Stimulated activated CD8-positive, alpha-beta memory T cell treated with anti-CD3 and anti-CD28 coated beads, Interleukin-4, amount 100 ng/mL, for 24 hours (primary cell): Measurements from ENCODE around the gene CNDP2.
"Not testable (repeated sequence)": the region's sequence is repeated elsewhere in the genome, so short reads cannot be mapped to it uniquely, and the experiment has no call there.

Experiments
- DNase-seq: peaks from one replicate; pipeline ENCODE4 v3.0.0-alpha.2; 2020; ENCODE audit warnings: low read depth

Gene CNDP2

DNA sequence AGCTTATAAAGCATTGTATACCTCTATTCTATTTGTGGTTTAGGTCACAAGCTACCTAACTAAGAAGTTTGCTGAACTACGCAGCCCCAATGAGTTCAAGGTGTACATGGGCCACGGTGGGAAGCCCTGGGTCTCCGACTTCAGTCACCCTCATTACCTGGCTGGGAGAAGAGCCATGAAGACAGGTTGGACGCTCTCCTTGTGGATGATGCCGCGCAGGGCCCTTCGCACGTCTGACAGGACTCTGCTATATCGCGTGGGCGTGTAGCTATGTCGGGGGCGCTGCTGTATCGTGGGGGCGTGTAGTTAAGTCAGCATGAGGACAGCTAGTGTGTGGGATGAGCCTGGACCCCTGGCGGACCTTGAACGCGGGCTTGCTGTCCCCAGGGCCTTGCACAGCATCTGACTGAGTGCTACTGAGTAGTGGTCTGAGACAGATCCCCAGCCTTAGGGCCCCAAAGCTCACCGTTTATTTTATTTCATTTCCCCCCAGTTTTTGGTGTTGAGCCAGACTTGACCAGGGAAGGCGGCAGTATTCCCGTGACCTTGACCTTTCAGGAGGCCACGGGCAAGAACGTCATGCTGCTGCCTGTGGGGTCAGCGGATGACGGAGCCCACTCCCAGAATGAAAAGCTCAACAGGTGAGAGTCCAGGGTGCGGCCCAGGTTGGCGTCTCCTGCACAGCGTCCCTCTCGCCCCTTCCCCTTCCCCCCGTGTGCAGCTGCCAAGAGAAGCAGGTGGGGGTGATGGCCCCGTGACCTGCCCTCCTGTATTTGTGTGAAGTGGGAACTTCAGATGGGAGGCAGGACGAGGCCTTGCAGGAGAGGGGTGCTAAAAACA lies 22.5 kb downstream of the CNDP2 start:
- no peak for DNase-seq

DNA sequence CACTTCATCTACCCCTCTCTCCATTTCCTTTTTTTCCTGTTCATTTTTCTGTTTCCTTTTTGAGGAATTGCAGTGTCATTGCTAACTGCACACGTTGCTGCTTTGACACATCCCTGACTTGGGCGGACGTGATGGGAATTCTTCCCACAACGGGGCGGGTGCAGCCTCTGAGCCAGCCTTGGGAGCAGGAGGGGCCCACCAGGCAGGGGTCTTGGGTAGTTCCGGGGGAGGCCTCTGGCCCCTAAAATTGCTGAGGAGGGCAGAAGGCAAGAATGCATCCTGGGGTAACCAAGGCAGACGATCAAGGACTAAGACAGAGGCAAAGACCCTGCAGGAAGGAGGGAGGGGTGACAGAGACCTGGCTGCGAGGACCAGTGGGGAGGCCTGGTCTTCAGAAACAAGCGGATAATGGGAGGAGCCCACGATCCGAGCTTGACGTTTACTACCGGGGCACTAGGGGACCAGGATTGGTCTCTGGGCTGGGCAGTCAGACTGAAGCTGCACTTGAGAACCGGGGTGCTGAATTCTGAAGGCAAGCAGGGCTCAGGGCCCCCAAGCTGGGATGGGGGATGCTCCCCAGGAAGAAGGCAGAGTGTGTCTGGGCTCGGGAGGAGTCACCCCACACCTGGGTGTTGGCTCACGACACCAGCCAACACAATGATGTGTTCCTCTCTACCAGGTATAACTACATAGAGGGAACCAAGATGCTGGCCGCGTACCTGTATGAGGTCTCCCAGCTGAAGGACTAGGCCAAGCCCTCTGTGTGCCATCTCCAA lies 23.3 kb downstream of the CNDP2 start:
- no peak for DNase-seq

DNA sequence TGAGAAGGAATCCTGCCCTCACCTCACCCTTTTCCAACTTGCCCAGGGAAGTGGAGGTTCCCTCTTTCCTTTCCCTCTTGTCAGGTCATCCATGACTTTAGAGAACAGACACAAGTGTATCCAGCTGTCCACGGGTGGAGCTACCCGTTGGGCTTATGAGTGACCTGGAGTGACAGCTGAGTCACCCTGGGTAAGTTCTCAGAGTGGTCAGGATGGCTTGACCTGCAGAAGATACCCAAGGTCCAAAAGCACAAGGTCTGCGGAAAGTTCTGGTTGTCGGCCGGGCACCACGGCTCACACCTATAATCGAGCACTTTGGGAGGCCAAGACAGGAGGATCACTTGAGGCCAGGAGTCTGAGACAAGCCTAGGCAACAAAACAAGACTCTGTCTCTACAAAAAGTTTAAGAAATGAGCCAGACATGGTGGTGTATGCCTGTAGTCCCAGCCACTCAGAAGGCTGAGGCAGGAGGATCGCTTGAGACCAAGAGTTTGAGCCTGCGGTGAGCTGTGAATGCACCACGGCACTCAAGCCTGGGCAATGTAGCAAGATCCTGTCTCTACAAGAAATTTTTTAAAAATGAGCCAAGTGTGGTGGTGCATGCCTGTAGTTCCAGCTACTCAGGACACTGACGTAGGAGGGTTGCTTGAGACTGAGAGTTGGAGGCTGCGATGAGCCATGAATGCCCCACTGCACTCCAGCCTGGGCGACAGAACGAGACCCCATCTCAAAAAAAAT lies 24.1 kb downstream of the CNDP2 start:
- no peak for DNase-seq

DNA sequence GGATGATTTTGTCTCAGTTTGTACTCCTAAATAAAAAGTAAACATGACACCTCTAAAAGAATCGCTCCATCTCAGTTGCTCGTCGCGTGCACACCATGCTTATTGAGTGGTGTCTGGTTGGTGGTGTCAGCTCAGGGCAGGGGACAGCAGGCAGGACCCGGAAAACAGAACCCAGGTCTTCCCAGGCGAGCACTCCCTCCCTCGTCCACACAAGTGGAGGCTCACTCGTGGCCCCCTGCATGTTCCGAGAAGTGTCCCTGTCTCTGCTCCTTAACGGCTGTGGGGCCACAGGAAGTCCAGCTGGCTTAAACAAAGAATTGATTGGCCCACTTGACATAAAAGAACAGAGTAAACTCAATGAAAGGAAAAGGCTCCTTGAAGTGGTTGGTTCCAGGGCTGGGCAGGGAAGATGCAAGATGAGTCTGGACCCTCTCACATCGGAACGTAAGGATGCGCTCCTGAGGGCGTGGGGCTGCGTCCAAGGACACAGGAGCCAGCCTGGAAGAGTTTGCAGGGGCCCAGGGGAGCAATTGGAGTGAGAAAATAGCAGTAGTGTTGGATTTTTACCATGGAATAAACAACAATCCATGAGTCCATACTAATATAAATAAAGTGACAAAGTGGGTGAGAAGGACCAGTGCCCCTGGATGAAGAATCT lies 25.0 kb downstream of the CNDP2 start:
- no peak for DNase-seq

DNA sequence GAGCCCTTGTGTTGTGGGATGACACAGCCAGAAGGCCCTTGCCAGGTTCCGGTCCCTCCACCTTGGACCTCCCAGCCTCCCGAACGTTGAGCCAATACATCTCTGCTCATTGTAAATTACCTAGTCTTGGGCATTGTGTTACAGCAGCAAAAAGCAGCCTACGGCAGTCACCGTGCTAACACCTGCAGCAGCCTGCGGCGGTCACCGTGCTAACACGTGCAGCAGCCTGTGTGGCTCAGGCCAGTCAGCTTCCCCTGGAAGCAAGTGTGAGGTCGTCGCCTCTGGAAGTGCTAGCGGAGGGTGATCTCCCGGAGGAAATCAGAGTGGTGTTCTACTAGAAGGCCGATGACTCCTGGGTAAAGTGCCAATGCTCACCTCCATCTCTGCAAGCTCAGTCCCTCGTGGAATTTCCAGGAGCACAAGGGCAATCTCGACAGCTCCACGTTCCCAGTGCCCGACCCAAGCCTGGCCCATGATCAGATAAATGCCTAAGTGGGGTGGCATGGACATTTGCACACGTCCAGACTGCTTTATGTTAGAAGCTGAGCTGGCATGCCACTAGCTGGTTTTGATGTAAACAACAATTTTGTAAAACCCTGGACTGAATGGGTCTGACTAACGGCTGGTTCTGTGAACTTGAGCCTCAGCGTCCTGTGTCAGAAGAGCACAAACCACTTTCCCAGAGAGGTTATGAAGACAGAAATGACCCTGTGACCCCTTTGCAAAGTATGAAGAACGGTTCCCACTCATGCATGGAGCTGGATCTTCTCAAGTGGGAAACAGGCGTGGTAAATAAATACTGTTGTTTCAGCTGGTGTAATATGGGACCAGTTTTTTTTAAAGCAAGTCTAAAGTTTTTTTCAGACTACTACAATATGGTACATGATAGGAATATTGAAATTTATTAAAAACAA lies 26.7 kb downstream of the CNDP2 start:
- no peak for DNase-seq

DNA sequence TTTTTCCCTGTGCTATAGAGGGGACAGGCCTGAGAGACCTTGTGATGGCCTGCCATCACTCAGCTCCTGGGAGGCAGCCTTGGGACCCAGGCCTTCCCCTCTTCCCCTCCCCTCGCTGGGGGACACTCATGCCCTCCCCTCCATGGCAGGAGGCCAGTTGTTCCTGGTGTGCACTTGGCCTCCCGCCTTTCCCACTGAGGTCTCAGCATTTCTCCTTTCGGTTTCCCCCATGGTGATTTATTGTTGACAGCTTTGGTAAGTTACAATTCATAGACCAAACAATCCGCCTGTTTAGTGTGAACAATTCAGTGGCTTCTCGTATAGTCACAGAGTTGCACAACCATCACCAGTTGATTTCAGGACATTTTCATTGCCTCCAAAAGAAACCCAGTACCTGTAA lies 27.9 kb downstream of the CNDP2 start:
- no peak for DNase-seq

DNA sequence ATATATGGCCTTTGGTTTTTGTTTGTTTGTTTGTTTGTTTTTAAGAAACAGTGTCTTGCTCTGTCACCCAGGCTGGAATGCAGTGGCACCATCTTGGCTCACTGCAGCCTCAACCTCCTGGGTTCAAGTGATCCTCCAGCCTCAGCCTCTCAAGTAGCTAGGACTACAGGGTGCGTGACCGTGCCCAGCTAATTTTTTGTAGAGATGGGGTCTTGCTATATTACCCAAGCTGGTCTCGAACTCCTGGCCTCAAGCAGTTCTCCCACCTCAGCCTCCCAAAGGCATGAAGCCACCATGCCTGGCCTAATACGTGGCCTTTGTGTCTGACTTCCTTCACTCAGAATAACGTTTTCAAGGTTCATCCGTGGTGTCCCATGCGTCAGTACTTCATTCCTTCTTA lies 28.8 kb downstream of the CNDP2 start:
- not testable (repeated sequence) for DNase-seq

DNA sequence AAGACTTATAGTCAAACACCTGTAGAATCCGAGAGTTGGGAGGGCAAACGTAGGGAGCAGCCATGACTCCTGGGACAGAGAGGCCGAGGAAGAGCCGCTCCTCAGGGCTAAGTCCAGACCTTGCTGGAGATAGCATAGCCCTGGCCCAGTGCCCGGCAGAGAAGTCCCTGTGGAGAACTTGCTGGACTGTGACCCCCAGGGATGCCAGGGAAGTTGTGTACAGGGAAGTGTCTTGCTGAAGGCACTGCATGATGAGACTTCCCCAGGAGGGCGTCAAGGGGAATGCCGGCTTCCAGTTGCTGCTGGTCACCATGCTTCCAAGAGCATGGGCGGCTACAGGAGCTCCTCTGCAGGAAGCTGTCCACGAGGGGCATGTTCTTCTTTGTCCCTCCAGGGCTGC lies 29.6 kb downstream of the CNDP2 start:
- no peak for DNase-seq

DNA sequence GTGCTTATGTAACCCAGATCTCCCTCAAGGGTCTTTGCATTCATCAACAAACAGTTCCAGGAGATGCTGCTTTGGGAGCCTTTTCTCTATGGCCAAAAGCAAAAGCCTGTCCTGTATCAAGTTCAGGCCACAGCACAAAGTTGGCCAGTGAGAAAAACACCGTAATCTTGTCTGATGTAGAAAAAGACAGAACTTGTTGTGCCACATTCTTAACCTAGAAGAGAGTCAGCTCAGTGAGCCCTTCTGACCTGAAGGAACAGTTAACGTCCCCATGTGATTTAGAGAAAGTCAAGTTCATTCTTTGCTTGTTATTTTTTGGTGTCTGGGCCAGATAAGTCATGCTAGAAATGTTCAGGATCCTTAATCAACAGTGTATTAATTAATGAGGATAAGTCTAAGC lies 30.3 kb downstream of the CNDP2 start:
- no peak for DNase-seq

DNA sequence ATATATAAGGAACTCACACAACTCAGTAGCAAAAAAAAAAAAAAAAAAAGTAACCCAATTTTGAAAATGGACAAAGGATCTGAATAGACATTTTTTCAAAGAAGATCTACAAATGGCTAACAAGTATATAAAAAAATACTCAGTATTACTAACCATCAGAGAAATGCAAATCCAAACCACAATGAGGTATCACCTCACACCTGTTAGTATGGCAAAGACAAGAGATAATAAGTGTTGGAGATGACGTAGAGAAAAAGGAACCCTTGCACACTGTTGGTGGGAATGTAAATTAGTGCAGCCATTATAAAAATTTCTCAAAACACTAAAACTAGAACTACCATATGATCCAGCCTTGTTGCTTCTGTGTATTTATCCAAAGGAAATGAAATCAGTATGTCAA lies 32.3 kb downstream of the CNDP2 start:
- no peak for DNase-seq

DNA sequence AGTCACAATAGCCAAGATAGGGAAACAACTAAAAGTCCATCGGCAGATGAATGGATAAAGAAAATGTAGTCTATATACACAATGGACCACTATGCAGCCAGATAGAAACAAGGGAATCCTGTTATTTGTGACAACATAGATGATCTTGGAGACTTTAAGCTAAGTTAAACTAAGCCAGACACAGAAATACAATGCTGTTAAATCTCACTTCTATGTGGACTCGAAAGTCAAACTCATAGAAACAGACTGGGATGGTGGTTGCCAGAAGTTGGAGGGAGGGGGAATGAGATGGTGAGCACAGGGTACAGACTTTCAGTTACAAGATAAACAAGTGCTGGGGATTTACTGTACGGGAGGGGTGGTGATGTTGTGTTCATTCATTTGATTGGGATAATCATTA lies 32.8 kb downstream of the CNDP2 start:
- DNase-seq: no peak

DNA sequence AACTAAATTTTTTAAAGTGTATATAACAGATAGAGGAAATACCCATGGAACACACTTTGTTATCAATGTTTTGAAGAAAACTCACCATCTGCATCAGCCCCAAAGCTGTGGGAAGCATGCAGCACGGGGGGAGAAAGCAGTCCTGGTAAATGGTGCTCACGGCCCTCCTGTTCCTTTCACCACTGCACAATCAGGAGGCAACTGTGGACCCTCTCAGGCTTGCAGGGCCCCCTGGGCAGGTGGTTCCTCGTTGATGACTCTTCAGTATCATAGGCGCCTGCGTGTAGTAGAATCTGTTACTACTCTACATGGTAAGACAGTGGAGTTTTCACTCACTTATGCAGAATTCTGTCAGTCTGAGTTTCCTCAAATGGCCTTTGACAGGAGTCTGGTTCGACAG lies 33.2 kb downstream of the CNDP2 start:
- DNase-seq: no peak

DNA sequence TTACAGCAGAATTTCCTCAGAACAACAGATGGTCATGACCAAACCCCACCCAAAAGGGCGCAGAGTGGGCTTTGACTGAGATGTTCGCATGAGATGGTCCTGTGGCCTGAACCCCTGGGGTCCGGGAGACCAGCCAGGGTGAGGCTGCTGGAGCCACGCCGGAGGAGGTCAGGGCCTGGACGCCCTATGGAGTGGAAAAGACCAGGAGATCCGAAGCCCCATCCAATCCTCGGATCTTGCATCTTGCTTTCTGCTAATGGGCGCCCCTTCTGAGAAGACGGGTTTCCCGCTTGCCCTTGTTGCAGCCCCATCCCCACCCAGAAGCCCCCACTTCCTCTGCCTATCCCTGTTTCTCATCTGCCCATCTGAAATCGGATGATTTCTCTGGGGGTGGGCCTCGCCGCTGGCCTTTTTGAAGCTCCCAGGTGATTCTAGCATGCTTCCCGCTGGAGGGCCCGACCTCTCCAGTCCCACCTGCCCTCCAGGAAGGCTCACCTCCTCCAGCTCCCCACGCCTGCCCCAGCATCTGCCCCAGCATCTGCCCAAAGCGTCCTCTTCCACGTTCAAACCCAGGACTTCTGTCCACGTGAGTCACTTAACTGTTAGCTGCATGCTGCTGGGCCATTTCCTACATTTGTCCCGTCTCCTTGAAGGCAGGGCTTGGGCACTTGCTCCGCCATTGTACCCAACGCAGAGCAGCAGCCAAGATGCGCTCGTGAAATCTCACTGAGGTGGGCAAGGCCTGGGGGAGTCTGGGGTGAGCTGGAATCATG lies 33.8 kb downstream of the CNDP2 start:
- no peak for DNase-seq

DNA sequence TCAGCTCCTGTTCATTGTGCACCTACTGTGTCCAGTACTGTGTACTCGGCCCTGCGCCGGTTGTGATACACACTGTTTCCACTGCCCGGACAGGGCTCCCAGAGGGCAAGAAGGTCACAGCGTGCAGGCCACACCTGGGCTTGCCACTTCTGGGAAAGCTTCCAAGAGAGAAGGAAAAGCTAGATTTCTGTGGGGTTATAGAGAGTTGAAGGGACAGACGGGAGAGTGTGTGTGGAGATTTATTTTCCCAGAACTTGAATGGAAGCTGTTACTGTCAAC lies 34.4 kb downstream of the CNDP2 start:
- no peak for DNase-seq

DNA sequence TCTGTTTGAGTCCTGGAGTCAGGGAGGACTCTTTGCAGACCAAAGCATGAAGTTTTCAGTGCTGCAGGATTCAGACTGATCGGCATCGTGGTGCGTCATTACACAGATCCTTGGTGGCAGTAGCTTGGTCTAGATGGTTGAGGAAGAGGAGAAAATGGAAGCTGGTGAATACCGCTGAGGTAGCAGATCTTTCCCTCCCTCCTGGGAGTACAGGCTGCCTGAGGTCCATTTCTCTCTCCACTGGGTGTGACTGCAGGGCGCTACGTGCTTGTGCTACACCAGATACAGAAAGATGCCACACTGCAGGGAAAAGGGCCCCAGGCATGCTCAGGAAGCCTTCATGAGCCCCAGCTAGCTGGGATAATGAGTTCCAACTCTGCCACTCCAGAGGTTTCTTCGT lies 34.9 kb downstream of the CNDP2 start:
- DNase-seq: no peak

DNA sequence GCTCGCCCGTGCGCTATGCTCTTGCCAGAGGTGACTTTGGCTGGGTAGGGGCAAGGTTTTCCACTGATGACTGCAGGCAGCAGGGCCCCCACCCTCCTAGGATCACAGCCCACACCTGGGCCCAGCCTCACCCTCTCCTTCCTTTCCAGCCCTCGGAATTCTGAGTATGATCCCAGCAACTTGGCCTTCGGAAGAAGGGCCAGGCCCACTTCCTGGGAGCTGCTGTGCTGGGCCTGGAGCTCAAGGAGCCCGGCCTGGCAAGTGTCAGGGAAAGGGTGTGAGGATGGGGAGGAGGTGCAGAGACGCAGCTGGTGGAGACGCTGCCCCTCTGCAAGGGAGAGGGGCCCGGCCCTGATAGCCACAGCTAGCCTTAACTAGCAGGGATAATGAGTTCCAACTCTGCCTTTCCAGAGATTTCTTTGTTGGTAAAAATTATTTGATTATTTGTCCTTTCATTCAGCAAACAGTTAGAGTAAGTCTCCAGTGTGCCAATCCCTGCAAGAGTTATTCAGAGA lies 36.4 kb downstream of the CNDP2 start:
- no peak for DNase-seq

DNA sequence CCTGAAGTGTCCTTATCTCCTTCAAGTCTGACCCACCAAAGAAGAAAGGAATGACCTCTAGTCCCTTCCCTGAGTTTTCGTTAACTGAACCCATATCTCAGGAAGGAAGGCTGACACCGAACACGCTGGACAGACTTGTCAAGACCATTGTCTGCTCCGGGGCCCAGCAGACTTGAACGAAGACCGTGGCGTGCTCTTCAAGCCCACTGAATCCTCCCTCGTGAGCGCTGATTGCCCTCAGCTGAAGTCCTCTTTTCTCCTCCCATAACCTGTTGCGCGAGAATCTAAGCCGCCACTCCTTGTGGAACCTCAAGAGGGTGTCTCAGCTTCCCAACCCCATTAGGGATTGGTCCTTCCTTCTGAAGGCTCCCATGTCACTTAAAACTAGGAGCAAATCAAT lies 37.5 kb downstream of the CNDP2 start:
- DNase-seq: no peak

DNA sequence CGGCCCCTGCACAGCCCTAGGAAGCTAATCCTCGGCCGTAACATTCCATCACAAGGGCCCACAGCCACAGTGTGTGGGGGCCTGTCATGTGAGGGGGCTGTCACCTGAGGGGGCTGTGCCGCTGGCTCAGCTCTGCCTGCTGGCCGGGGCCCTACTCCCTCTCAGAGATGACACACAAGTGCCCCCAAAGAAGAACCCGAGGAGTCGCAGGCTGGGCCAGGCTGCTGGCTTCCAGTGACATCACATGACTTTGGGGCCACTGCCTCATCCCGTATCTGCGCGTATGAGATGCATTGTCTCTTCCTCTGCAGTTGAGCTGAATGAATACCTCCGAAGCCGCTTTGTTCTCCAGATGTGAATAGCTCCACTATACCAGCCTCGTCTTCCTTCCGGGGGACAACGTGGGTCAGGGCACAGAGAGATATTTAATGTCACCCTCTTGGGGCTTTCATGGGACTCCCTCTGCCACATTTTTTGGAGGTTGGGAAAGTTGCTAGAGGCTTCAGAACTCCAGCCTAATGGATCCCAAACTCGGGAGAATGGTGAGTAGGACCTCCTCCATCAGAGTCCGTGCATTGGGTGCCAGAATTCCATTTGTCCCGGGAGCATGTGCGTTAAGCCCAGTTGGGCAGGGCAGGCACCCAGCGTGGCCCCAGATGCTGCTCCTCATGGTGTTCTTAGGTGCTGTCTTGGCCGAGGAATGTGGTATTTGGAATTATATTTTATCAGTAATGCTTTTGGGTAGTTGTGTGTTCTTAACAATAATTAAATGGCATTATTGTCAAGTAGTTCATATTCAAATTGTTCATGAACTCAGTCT lies 38.2 kb downstream of the CNDP2 start, which contains the start of gene CNDP1:
TSS of gene CNDP1 (plus strand) at position 351 of the 820 bp plus-strand sequence. CDS start at position 519, 168 bp downstream.
- no peak for DNase-seq

DNA sequence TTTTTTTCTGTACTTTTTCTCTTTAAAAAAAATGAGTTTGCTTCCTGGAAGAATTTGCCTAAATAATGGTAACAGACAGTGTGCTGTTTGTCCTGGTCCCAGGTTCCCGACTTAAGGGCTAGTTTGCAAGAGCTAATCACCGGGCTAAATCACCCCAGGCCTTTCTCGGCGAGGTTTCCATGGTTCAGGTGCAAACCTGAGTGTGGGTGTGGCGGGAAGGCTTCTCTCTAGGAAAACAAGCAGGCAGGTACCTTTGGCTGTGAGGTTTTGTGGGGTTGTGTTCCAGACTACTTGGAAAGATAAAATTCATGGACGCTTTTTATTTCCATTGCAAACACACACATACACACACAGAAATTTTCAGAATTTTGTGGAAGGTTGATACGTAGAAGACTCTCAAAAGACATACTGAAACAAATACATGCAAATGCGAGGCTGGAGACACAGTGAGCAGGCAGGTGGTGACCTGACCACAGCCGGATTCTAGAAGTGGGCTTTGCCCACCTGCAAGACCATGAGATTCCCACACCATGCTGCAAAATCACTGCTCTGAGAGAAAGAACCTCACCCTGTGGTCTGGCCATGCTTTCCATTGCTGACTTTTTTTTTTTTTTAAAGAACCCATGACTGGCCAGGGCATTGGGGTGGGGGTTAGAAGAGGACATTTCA lies 39.0 kb downstream of the CNDP2 start:
- no peak for DNase-seq
